Lower leg skin (tissue), 3 donors: ENCODE measurements around the gene CSNK1A1.

Source experiments
- POLR2A ChIP-seq, 2 donors: fragments of 450-650 bp; IDR thresholded peaks; one replicate each; pipeline ENCODE4 v1.6.1; 2016 to 2017; ENCODE audit warnings: antibody characterized with exemption in 2 of 2, mild to moderate bottlenecking in 1 of 2, moderate library complexity in 1 of 2
- TF ChIP-seq, protein P1 (sequence below), 3 donors: fragments of 450-650 bp; IDR thresholded peaks; one replicate each; pipeline ENCODE4 v1.5.1; 2016; ENCODE audit warnings: antibody characterized with exemption in 3 of 3, mild to moderate bottlenecking in 3 of 3, moderate library complexity in 2 of 3

- TF ChIP-seq, protein P1, sequence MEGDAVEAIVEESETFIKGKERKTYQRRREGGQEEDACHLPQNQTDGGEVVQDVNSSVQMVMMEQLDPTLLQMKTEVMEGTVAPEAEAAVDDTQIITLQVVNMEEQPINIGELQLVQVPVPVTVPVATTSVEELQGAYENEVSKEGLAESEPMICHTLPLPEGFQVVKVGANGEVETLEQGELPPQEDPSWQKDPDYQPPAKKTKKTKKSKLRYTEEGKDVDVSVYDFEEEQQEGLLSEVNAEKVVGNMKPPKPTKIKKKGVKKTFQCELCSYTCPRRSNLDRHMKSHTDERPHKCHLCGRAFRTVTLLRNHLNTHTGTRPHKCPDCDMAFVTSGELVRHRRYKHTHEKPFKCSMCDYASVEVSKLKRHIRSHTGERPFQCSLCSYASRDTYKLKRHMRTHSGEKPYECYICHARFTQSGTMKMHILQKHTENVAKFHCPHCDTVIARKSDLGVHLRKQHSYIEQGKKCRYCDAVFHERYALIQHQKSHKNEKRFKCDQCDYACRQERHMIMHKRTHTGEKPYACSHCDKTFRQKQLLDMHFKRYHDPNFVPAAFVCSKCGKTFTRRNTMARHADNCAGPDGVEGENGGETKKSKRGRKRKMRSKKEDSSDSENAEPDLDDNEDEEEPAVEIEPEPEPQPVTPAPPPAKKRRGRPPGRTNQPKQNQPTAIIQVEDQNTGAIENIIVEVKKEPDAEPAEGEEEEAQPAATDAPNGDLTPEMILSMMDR (IDR thresholded peaks at IDR 0.05), result peak in 1 of 3 donors; percentile 91
- no peak for TF ChIP-seq POLR2A (IDR thresholded peaks at IDR 0.05)
Observed at GRCh38 chr5:149442563-149443182, 108.6 kb downstream of the CSNK1A1 start.
